K562 (cell line): ENCODE data around the gene SMG5. TPM values are rescaled to one million over a fixed set of nuclear protein-coding genes. Genes with fewer than 3 reads are reported as not detected.

Experiments
- GATAD2B ChIP-seq: fragments of 450-650 bp; IDR thresholded peaks from 2 replicates; pipeline ENCODE4 v1.6.1; 2017; ENCODE audit warnings: mild to moderate bottlenecking, borderline replicate concordance
- NR2C1 ChIP-seq, 2 experiments: fragments of 450-650 bp; IDR thresholded peaks; 2 replicates each; pipeline ENCODE4 v1.6.1; 2017; ENCODE audit warnings: mild to moderate bottlenecking in 2 of 2, antibody characterized with exemption in 1 of 2, inconsistent platforms in 1 of 2, missing compliant biosample characterization in 1 of 2, missing genetic modification characterization in 1 of 2
- TSC22D4 ChIP-seq: fragments of 450-650 bp; IDR thresholded peaks from 2 replicates; pipeline ENCODE4 v1.6.1; 2016; ENCODE audit warnings: missing genetic modification characterization, missing biosample characterization, control low read depth
- polyA plus RNA-seq, 8 experiments: library from polyadenylated mRNA; depleted of rRNA in 4 of 8; stranded (reverse) in 5 of 8; unstranded in 3 of 8; fragments of >200 nt; fragmentation: Nextera tagmentation in 2 of 8; fragmentation: Illumina TruSeq in 1 of 8; extraction: Ambion mirVana in 2 of 8; extraction: Trizol in 1 of 8; gene quantifications; 2 replicates each; pipeline versions ENCODE4 v1.2.1 to v1.2.3, GENCODE V29; 2011 to 2014; ENCODE audit warnings: inconsistent platforms in 1 of 8, missing spikeins in 1 of 8
- total RNA-seq, 7 experiments: library from RNA; depleted of rRNA in 6 of 7; stranded (reverse); fragments of >200 nt in 6 of 7; fragmentation: Illumina TruSeq in 2 of 7; extraction: Trizol in 2 of 7; gene quantifications; 2 replicates each; pipeline versions ENCODE4 v1.2.1 to v1.2.3, GENCODE V29; 2011 to 2021; ENCODE audit warnings: low replicate concordance in 1 of 7
- TF ChIP-seq, protein P1 (sequence below): fragments of 450-650 bp; IDR thresholded peaks from 2 replicates; pipeline ENCODE4 v1.6.1; 2016; ENCODE audit warnings: low read depth
- TF ChIP-seq, protein P2 (sequence below): sonication (generic); formaldehyde crosslinking; IDR thresholded peaks from 2 replicates; pipeline ENCODE4 v1.5.0; 2020; ENCODE audit warnings: missing genetic modification reagents

The SMG5 gene
- total and polyA plus RNA-seq, 9 of the 15 experiments (the other 6 are each of a cell fraction or from before 2014, with no cell fraction given), result 1.4 to 85.9 (median 53.0) TPM

DNA sequence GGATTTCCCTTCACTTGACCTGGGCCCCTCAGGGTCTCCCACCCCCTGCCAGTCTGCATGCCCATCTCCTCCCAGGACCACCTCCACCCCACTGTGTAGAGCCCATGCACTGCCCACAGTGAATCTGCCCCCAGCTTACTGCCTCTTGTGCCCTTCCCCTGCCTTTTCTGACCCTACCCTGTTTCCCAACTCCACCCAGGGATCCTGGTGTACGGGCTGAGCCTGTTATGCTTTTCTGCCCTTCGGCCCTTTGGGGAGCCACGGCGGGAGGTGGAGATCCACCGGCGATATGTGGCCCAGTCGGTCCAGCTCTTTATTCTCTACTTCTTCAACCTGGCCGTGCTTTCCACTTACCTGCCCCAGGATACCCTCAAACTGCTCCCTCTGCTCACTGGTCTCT, 3.4 kb upstream of the SMG5 start (continued):
- TF ChIP-seq, protein P1, sequence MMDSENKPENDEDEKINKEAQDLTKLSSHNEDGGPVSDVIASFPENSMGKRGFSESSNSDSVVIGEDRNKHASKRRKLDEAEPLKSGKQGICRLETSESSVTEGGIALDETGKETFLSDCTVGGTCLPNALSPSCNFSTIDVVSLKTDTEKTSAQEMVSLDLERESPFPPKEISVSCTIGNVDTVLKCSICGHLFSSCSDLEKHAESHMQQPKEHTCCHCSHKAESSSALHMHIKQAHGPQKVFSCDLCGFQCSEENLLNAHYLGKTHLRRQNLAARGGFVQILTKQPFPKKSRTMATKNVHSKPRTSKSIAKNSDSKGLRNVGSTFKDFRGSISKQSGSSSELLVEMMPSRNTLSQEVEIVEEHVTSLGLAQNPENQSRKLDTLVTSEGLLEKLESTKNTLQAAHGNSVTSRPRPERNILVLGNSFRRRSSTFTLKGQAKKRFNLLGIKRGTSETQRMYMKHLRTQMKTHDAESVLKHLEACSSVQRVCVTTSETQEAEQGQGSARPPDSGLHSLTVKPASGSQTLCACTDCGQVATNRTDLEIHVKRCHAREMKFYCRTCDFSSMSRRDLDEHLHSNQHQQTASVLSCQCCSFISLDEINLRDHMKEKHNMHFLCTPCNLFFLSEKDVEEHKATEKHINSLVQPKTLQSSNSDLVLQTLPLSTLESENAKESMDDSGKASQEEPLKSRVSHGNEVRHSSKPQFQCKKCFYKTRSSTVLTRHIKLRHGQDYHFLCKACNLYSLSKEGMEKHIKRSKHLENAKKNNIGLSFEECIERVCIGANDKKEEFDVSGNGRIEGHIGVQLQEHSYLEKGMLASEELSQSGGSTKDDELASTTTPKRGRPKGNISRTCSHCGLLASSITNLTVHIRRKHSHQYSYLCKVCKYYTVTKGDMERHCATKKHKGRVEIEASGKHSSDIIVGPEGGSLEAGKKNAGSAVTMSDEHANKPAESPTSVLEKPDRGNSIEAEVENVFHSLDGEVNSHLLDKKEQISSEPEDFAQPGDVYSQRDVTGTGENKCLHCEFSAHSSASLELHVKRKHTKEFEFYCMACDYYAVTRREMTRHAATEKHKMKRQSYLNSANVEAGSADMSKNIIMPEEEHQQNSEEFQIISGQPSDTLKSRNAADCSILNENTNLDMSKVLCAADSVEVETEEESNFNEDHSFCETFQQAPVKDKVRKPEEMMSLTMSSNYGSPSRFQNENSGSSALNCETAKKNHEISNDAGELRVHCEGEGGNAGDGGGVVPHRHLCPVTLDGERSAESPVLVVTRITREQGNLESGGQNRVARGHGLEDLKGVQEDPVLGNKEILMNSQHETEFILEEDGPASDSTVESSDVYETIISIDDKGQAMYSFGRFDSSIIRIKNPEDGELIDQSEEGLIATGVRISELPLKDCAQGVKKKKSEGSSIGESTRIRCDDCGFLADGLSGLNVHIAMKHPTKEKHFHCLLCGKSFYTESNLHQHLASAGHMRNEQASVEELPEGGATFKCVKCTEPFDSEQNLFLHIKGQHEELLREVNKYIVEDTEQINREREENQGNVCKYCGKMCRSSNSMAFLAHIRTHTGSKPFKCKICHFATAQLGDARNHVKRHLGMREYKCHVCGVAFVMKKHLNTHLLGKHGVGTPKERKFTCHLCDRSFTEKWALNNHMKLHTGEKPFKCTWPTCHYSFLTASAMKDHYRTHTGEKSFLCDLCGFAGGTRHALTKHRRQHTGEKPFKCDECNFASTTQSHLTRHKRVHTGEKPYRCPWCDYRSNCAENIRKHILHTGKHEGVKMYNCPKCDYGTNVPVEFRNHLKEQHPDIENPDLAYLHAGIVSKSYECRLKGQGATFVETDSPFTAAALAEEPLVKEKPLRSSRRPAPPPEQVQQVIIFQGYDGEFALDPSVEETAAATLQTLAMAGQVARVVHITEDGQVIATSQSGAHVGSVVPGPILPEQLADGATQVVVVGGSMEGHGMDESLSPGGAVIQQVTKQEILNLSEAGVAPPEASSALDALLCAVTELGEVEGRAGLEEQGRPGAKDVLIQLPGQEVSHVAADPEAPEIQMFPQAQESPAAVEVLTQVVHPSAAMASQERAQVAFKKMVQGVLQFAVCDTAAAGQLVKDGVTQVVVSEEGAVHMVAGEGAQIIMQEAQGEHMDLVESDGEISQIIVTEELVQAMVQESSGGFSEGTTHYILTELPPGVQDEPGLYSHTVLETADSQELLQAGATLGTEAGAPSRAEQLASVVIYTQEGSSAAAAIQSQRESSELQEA, result no peak
- TF ChIP-seq TSC22D4 (tag) (no peak), GATAD2B (no peak), NR2C1 (IDR thresholded peaks at IDR 0.05) (no peak), NR2C1 (tag; IDR thresholded peaks at IDR 0.05) (no peak)
- TF ChIP-seq, protein P2, sequence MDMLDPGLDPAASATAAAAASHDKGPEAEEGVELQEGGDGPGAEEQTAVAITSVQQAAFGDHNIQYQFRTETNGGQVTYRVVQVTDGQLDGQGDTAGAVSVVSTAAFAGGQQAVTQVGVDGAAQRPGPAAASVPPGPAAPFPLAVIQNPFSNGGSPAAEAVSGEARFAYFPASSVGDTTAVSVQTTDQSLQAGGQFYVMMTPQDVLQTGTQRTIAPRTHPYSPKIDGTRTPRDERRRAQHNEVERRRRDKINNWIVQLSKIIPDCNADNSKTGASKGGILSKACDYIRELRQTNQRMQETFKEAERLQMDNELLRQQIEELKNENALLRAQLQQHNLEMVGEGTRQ (CRISPR knock-in tag), result no peak
